GM12878 (cell line): ENCODE measurements around the gene AOPEP. TPM values are rescaled to one million over a fixed set of nuclear protein-coding genes. Genes with fewer than 3 reads are reported as not detected.

Source experiments
- ATAC-seq: fragments of 200-7000 bp; cut with Tn5 transposase; 3 replicates; pipeline ENCODE4 v1.9.1; 2020; ENCODE audit warnings: mild to moderate bottlenecking, moderate library complexity
- BruUV-seq: library from RNA; stranded (reverse); fragments of 400-500 nt; replicated peaks from 2 replicates; lab custom pipeline; 2021; lab: Mats Ljungman, UMichigan
- CTCF ChIA-PET: fragments of 300-600 bp; sonication (Branson Sonifier 250); formaldehyde crosslinking; extraction: SDS; loops from one replicate; lab custom pipeline; 2021; ENCODE audit warnings: inconsistent platforms; lab: Yijun Ruan, JAX
- POLR2A ChIA-PET: fragments of 350-600 bp; formaldehyde crosslinking; extraction: SDS; loops from one replicate; lab custom pipeline; 2021; ENCODE audit warnings: inconsistent platforms; lab: Charles Lee
- RAD21 ChIA-PET: fragments of 300-600 bp; sonication (Branson Sonifier 250); formaldehyde crosslinking; loops from one replicate; lab custom pipeline; 2023; ENCODE audit warnings: antibody characterized with exemption; ENCODE audit not compliant: unreplicated experiment; lab: Charles Lee
- SMC1A ChIA-PET: fragments of 300-600 bp; sonication (Branson Sonifier 250); formaldehyde crosslinking; loops from one replicate; lab custom pipeline; 2023; ENCODE audit not compliant: unreplicated experiment, uncharacterized antibody; lab: Charles Lee
- DNase-seq: peaks from one replicate; pipeline ENCODE4 v3.0.0-alpha.2; 2011; ENCODE audit warnings: low read depth, low spot score
- FAIRE-seq: peaks from 3 replicates; lab custom pipeline; 2011; peaks lifted over from hg19 to GRCh38; lab: Jason Lieb, UNC
- H2AFZ ChIP-seq: 2 replicates; pipeline ENCODE4 v1.6.0; 2011; ENCODE audit warnings: low read depth, low read length, control low read depth; ENCODE audit not compliant: control insufficient read depth
- H3K27ac ChIP-seq: 2 replicates; pipeline ENCODE4 v1.5.1; 2011; ENCODE audit warnings: control low read depth; ENCODE audit not compliant: control insufficient read depth, insufficient read depth
- H3K27me3 ChIP-seq, 2 experiments: replicated peaks in 1 of 2; 2 replicates each; pipeline versions ENCODE4 v1.6.0 to v1.6.1; 2011; ENCODE audit warnings: low read length in 1 of 2; ENCODE audit not compliant: control insufficient read depth in 2 of 2, insufficient read depth in 2 of 2
- H3K36me3 ChIP-seq, 2 experiments: 2 replicates each; pipeline ENCODE4 v1.5.1; 2011; ENCODE audit warnings: low read length in 1 of 2; ENCODE audit not compliant: control insufficient read depth in 2 of 2, insufficient read depth in 2 of 2
- H3K4me1 ChIP-seq: 2 replicates; pipeline ENCODE4 v1.6.1; 2011; ENCODE audit warnings: mild to moderate bottlenecking, low read length, moderate library complexity, mixed read lengths; ENCODE audit not compliant: control insufficient read depth, insufficient read depth
- H3K4me2 ChIP-seq: 2 replicates; pipeline ENCODE4 v1.6.0; 2011; ENCODE audit warnings: control low read depth; ENCODE audit not compliant: control insufficient read depth, insufficient read depth
- H3K4me3 ChIP-seq: fragments of 200-600 bp; sonication (generic); 2 replicates; pipeline ENCODE4 v1.5.1; 2016
- H3K79me2 ChIP-seq: 2 replicates; pipeline ENCODE4 v1.6.0; 2011; ENCODE audit warnings: low read length; ENCODE audit not compliant: control insufficient read depth, insufficient read depth
- H3K9ac ChIP-seq: 2 replicates; pipeline ENCODE4 v1.8.0; 2011; ENCODE audit warnings: low read length, control low read depth, mixed read lengths; ENCODE audit not compliant: control insufficient read depth, insufficient read depth
- H3K9me3 ChIP-seq: replicated peaks from 3 replicates; pipeline ENCODE4 v1.5.1; 2011; ENCODE audit warnings: mild to moderate bottlenecking, low read length; ENCODE audit not compliant: control insufficient read depth, insufficient read depth
- H4K20me1 ChIP-seq: 2 replicates; pipeline ENCODE4 v1.6.0; 2011; ENCODE audit not compliant: control insufficient read depth, insufficient read depth
- CEBPB ChIP-seq, 2 experiments: fragments of 150-350 bp in 1 of 2; IDR thresholded peaks; 2 replicates each; pipeline ENCODE4 v1.6.1; 2012 to 2014; ENCODE audit warnings: low read depth in 2 of 2, low read length in 2 of 2, borderline replicate concordance in 1 of 2, inconsistent platforms in 1 of 2
- CHD2 ChIP-seq: IDR thresholded peaks from 2 replicates; pipeline ENCODE4 v1.6.1; 2011; ENCODE audit warnings: low read depth, low read length, improper control_type of control experiment, borderline replicate concordance
- EED ChIP-seq: sonication (generic); IDR thresholded peaks from 2 replicates; pipeline ENCODE4 v1.6.1; 2016; ENCODE audit warnings: antibody characterized with exemption, low read depth
- EGR1 ChIP-seq, 2 experiments: IDR thresholded peaks; 1 replicate in 1 of 2; 2 replicates in 1 of 2; pipeline ENCODE4 v1.6.1; 2011 to 2012; ENCODE audit warnings: low read depth in 2 of 2, low read length in 2 of 2, borderline replicate concordance in 1 of 2, mild to moderate bottlenecking in 1 of 2, moderate library complexity in 1 of 2
- MEF2A ChIP-seq: IDR thresholded peaks from 2 replicates; pipeline ENCODE4 v1.6.1; 2011; ENCODE audit warnings: low read depth, mild to moderate bottlenecking, low read length, moderate library complexity; ENCODE audit not compliant: insufficient read depth
- NR2C1 ChIP-seq: fragments of 450-650 bp; IDR thresholded peaks from 2 replicates; pipeline ENCODE4 v1.6.1; 2017; ENCODE audit warnings: antibody characterized with exemption, mild to moderate bottlenecking, moderate library complexity
- RAD51 ChIP-seq: fragments of 450-650 bp; IDR thresholded peaks from 2 replicates; pipeline ENCODE4 v1.6.1; 2016; ENCODE audit warnings: moderate library complexity, mild to moderate bottlenecking, inconsistent platforms
- RUNX3 ChIP-seq: IDR thresholded peaks from 2 replicates; pipeline ENCODE4 v1.6.1; 2012; ENCODE audit warnings: low read length, inconsistent platforms
- STAT3 ChIP-seq: IDR thresholded peaks from 2 replicates; pipeline ENCODE4 v1.6.1; 2011; ENCODE audit warnings: low read depth, low read length, improper control_type of control experiment
- ZNF217 ChIP-seq: fragments of 450-650 bp; IDR thresholded peaks from 2 replicates; pipeline ENCODE4 v1.6.1; 2017; ENCODE audit warnings: antibody characterized with exemption, mild to moderate bottlenecking
- WGBS: methylation state at CpG from one replicate; pipeline ENCODE4 v1.1.6; 2016; ENCODE audit warnings: low lambda C conversion rate; ENCODE audit not compliant: insufficient replicate concordance, insufficient coverage; ENCODE audit errors: missing lambda C conversion rate; 5-methylcytosine and 5-hydroxymethylcytosine counted together
- in situ Hi-C: fragments of 300-500 bp; cut with MboI; formaldehyde crosslinking; loops from 9 replicates; pipeline ENCODE4 v1.14.3; 2018; ENCODE audit warnings: mixed read lengths
- intact Hi-C: fragments of 100-400 bp; cut with micrococcal nuclease; formaldehyde crosslinking; loops from one replicate; pipeline ENCODE4 v1.14.2; 2022; ENCODE audit not compliant: unreplicated experiment
- polyA plus RNA-seq, 11 experiments: library from polyadenylated mRNA; depleted of rRNA in 4 of 11; unstranded in 6 of 11; stranded (reverse) in 5 of 11; fragments of >200 nt; fragmentation: Nextera tagmentation in 4 of 11; fragmentation: Illumina TruSeq in 1 of 11; extraction: Ambion mirVana in 4 of 11; extraction: Trizol in 1 of 11; gene quantifications; 1 replicate in 1 of 11; 2 replicates in 10 of 11; pipeline versions ENCODE4 v1.2.1 to v1.2.3, GENCODE V29; 2011 to 2016; ENCODE audit warnings: inconsistent platforms in 2 of 11, missing spikeins in 2 of 11, low read depth in 1 of 11
- total RNA-seq, 4 experiments: library from RNA; depleted of rRNA in 3 of 4; stranded (reverse); fragments of >200 nt in 3 of 4; fragmentation: Illumina TruSeq in 1 of 4; extraction: Trizol in 1 of 4; gene quantifications; 2 replicates each; pipeline versions ENCODE4 v1.2.1 to v1.2.3, GENCODE V29; 2013 to 2021
- TF ChIP-seq, protein P1 (sequence below): fragments of 450-650 bp; IDR thresholded peaks from 2 replicates; pipeline ENCODE4 v1.6.1; 2017; ENCODE audit warnings: mild to moderate bottlenecking
- TF ChIP-seq, protein P2 (sequence below): IDR thresholded peaks from 2 replicates; pipeline ENCODE4 v1.6.1; 2011; ENCODE audit warnings: borderline replicate concordance, low read depth, mild to moderate bottlenecking, moderate library complexity, mixed read lengths, low read length; ENCODE audit not compliant: insufficient read depth; ENCODE audit errors: extremely low read length
- TF ChIP-seq, protein P3 (sequence below): IDR thresholded peaks from 2 replicates; pipeline ENCODE4 v1.6.1; 2012; ENCODE audit warnings: improper control_type of control experiment, low read depth, low read length; ENCODE audit not compliant: insufficient replicate concordance

AOPEP gene
- total and polyA plus RNA-seq, 10 of the 15 experiments (the other 5 are each of a cell fraction or from before 2014, with no cell fraction given) = 2.3 to 16.9 (median 10.1) TPM

DNA sequence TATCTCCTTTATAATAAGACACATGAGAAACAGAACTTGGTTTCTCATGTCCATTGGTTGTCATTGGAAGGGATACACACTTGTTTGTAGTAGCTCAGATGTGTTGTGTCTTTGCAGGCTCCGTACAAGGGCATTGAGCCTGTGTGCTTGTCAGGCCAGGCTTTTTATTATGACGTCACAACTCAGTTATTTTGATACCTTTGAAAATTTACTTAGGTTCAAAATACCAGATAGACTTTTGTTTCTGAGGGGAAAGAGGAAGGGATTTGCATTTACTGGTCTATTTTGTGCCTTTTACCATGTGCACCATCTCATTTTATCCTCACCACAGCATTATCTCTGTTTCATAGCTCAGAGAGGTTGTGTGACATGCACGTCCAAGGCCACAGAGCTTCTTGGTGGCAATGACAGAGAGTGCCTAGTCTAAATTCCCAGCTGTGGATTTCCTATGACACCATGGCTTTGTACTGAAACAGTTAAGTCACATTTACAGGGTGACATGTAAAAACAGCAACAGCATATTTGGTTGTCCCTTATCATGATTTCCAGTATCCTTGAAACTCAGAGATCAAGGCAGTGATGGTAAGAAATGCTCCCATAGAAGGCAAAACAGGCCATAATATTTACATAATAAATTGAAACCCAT lies 268.7 kb downstream of the AOPEP start (continued):
- TF ChIP-seq EED = no peak
- TF ChIP-seq, protein P1, sequence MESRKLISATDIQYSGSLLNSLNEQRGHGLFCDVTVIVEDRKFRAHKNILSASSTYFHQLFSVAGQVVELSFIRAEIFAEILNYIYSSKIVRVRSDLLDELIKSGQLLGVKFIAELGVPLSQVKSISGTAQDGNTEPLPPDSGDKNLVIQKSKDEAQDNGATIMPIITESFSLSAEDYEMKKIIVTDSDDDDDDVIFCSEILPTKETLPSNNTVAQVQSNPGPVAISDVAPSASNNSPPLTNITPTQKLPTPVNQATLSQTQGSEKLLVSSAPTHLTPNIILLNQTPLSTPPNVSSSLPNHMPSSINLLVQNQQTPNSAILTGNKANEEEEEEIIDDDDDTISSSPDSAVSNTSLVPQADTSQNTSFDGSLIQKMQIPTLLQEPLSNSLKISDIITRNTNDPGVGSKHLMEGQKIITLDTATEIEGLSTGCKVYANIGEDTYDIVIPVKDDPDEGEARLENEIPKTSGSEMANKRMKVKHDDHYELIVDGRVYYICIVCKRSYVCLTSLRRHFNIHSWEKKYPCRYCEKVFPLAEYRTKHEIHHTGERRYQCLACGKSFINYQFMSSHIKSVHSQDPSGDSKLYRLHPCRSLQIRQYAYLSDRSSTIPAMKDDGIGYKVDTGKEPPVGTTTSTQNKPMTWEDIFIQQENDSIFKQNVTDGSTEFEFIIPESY = no peak
- no peak for TF ChIP-seq CHD2

DNA sequence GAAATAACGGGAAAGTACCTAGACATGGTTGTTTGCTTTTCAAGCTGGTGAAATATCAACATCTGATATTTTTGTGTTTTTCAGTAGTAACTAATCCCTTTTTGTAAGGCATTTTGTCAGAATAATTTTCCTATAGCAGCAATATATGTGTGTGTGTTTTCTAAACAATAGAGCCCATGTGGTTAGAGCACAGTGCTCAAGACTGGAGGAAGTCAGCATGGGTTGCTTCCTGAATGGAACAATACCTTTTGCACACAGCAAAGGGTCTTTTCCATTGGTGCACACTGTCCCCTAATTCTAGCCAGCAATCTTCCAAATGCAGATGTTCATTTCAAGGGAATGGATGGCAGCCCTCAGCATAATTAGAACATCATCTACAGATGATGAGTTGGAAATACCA lies 270.1 kb downstream of the AOPEP start:
- H3K9ac ChIP-seq = no peak overlapping the region
- no peak for DNase-seq
- ChIA-PET CTCF (no interaction called here), POLR2A (no interaction called here), RAD21 (no interaction called here), SMC1A (interaction anchor here (1.0 kb wide), 1 partner anchor 315 kb away, joined by 3 read pairs; no protein-coding TSS in a partner anchor)
- H3K27ac ChIP-seq = no peak overlapping the region
- no peaks in the 10 kb centered on the region for H3K4me1 ChIP-seq
- WGBS = 94% methylated on average over 1 of the region's 1 CpG
- no peaks in the 10 kb centered on the region for H4K20me1 ChIP-seq
- in situ Hi-C loops = no loop called here
- no peak for FAIRE-seq
- no peaks in the 10 kb centered on the region for H3K79me2 ChIP-seq
- H3K9me3 ChIP-seq = no peaks in the 10 kb centered on the region
- no TSS peak for BruUV-seq
- no peak for ATAC-seq
- no peak overlapping the region for H3K4me3 ChIP-seq
- H3K4me2 ChIP-seq = no peak overlapping the region
- H2AFZ ChIP-seq = no peak overlapping the region
- intact Hi-C loops = no loop called here
- H3K27me3 ChIP-seq = no peaks in the 10 kb centered on the region
- no peaks in the 10 kb centered on the region for H3K36me3 ChIP-seq
- no peak for TF ChIP-seq MEF2A
- no peak for TF ChIP-seq ZNF217
- no peak for TF ChIP-seq RUNX3
- TF ChIP-seq, protein P2, sequence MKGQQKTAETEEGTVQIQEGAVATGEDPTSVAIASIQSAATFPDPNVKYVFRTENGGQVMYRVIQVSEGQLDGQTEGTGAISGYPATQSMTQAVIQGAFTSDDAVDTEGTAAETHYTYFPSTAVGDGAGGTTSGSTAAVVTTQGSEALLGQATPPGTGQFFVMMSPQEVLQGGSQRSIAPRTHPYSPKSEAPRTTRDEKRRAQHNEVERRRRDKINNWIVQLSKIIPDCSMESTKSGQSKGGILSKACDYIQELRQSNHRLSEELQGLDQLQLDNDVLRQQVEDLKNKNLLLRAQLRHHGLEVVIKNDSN = no peak
- TF ChIP-seq RAD51 = no peak
- TF ChIP-seq EGR1 (IDR thresholded peaks at IDR 0.05; ENCODE audit: borderline replicate concordance in 1 of 2, low read depth in 2 of 2, low read length in 2 of 2) = no peak
- no peak for TF ChIP-seq CEBPB (IDR thresholded peaks at IDR 0.05; ENCODE audit: borderline replicate concordance in 1 of 2, low read depth in 2 of 2, low read length in 2 of 2)
- TF ChIP-seq, protein P3, sequence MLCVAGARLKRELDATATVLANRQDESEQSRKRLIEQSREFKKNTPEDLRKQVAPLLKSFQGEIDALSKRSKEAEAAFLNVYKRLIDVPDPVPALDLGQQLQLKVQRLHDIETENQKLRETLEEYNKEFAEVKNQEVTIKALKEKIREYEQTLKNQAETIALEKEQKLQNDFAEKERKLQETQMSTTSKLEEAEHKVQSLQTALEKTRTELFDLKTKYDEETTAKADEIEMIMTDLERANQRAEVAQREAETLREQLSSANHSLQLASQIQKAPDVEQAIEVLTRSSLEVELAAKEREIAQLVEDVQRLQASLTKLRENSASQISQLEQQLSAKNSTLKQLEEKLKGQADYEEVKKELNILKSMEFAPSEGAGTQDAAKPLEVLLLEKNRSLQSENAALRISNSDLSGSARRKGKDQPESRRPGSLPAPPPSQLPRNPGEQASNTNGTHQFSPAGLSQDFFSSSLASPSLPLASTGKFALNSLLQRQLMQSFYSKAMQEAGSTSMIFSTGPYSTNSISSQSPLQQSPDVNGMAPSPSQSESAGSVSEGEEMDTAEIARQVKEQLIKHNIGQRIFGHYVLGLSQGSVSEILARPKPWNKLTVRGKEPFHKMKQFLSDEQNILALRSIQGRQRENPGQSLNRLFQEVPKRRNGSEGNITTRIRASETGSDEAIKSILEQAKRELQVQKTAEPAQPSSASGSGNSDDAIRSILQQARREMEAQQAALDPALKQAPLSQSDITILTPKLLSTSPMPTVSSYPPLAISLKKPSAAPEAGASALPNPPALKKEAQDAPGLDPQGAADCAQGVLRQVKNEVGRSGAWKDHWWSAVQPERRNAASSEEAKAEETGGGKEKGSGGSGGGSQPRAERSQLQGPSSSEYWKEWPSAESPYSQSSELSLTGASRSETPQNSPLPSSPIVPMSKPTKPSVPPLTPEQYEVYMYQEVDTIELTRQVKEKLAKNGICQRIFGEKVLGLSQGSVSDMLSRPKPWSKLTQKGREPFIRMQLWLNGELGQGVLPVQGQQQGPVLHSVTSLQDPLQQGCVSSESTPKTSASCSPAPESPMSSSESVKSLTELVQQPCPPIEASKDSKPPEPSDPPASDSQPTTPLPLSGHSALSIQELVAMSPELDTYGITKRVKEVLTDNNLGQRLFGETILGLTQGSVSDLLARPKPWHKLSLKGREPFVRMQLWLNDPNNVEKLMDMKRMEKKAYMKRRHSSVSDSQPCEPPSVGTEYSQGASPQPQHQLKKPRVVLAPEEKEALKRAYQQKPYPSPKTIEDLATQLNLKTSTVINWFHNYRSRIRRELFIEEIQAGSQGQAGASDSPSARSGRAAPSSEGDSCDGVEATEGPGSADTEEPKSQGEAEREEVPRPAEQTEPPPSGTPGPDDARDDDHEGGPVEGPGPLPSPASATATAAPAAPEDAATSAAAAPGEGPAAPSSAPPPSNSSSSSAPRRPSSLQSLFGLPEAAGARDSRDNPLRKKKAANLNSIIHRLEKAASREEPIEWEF = no peak
- no peak for TF ChIP-seq NR2C1
- TF ChIP-seq STAT3 = no peak
